H9 (cell line): Measurements from ENCODE around the gene STAB2. TPM values are rescaled to one million over a fixed set of nuclear protein-coding genes. Genes with fewer than 3 reads are reported as not detected.

Experiments used
- DNase-seq: peaks from one replicate; pipeline ENCODE4 v3.0.0-alpha.2; 2017
- H2AFZ ChIP-seq: one replicate; pipeline ENCODE4 v1.6.1; 2013; ENCODE audit warnings: mild to moderate bottlenecking, low read length, control low read depth, moderate library complexity
- H2AK5ac ChIP-seq: 2 replicates; pipeline ENCODE4 v1.6.1; 2013; ENCODE audit warnings: low read length, control low read depth, mixed read lengths; ENCODE audit not compliant: insufficient read length
- H2BK120ac ChIP-seq: one replicate; pipeline ENCODE4 v1.6.1; 2013; ENCODE audit warnings: low read depth, mild to moderate bottlenecking, low read length, control low read depth, inconsistent platforms; ENCODE audit not compliant: poor library complexity, severe bottlenecking
- H2BK12ac ChIP-seq: 2 replicates; pipeline ENCODE4 v1.6.1; 2013; ENCODE audit warnings: low read length, control low read depth, mixed read lengths, low read depth; ENCODE audit not compliant: insufficient read length
- H2BK15ac ChIP-seq: 2 replicates; pipeline ENCODE4 v1.6.1; 2013; ENCODE audit warnings: low read depth, low read length, control low read depth
- H2BK20ac ChIP-seq: one replicate; pipeline ENCODE4 v1.6.1; 2013; ENCODE audit warnings: low read depth, mild to moderate bottlenecking, low read length, control low read depth, inconsistent platforms; ENCODE audit not compliant: poor library complexity, severe bottlenecking
- H2BK5ac ChIP-seq: 2 replicates; pipeline ENCODE4 v1.6.1; 2013; ENCODE audit warnings: low read length, control low read depth, mixed read lengths; ENCODE audit not compliant: insufficient read length
- H3K14ac ChIP-seq: 2 replicates; pipeline ENCODE4 v1.6.1; 2013; ENCODE audit warnings: low read length, control low read depth; ENCODE audit not compliant: insufficient read depth
- H3K18ac ChIP-seq: 2 replicates; pipeline ENCODE4 v1.6.1; 2013; ENCODE audit warnings: low read depth, mild to moderate bottlenecking, mixed read lengths, low read length, control low read depth; ENCODE audit not compliant: insufficient read length
- H3K23ac ChIP-seq: 2 replicates; pipeline ENCODE4 v1.6.1; 2013; ENCODE audit warnings: low read length, control low read depth, mixed read lengths, low read depth; ENCODE audit not compliant: insufficient read length
- H3K23me2 ChIP-seq: 2 replicates; pipeline ENCODE4 v1.6.1; 2013; ENCODE audit warnings: low read depth, mild to moderate bottlenecking, mixed read lengths, low read length, control low read depth; ENCODE audit not compliant: insufficient read length, poor library complexity, severe bottlenecking
- H3K27ac ChIP-seq: 2 replicates; pipeline ENCODE4 v1.5.1; 2013; ENCODE audit warnings: low read length, control low read depth, mixed read lengths, low read depth; ENCODE audit not compliant: insufficient read length
- H3K27me3 ChIP-seq: 2 replicates; pipeline ENCODE4 v1.6.1; 2013; ENCODE audit warnings: low read length, control low read depth, inconsistent platforms; ENCODE audit not compliant: insufficient read depth
- H3K4ac ChIP-seq: 2 replicates; pipeline ENCODE4 v1.6.1; 2013; ENCODE audit warnings: low read depth, mild to moderate bottlenecking, control low read depth, inconsistent platforms, low read length, moderate library complexity
- H3K4me1 ChIP-seq: 2 replicates; pipeline ENCODE4 v1.6.1; 2013; ENCODE audit warnings: low read length, control low read depth, inconsistent platforms; ENCODE audit not compliant: insufficient read depth
- H3K4me2 ChIP-seq: 2 replicates; pipeline ENCODE4 v1.6.1; 2013; ENCODE audit warnings: low read length, control low read depth, mixed read lengths; ENCODE audit not compliant: insufficient read length, insufficient read depth
- H3K56ac ChIP-seq: 2 replicates; pipeline ENCODE4 v1.6.1; 2013; ENCODE audit warnings: low read depth, mild to moderate bottlenecking, mixed read lengths, low read length, control low read depth; ENCODE audit not compliant: insufficient read length
- H3K79me1 ChIP-seq: 2 replicates; pipeline ENCODE4 v1.6.1; 2013; ENCODE audit warnings: low read depth, mild to moderate bottlenecking, moderate library complexity, low read length, control low read depth, inconsistent platforms; ENCODE audit not compliant: insufficient read depth, poor library complexity, severe bottlenecking
- H3K79me2 ChIP-seq: 2 replicates; pipeline ENCODE4 v1.6.1; 2013; ENCODE audit warnings: low read length, control low read depth, inconsistent platforms; ENCODE audit not compliant: insufficient read depth
- H3K9ac ChIP-seq: 2 replicates; pipeline ENCODE4 v1.6.1; 2013; ENCODE audit warnings: low read length, control low read depth, mixed read lengths; ENCODE audit not compliant: insufficient read length; ENCODE audit errors: extremely low read depth
- H3K9me3 ChIP-seq: one replicate; pipeline ENCODE4 v1.6.1; 2013; ENCODE audit warnings: low read depth, low read length, inconsistent platforms; ENCODE audit not compliant: control insufficient read depth
- H3T11ph ChIP-seq: one replicate; pipeline ENCODE4 v1.6.1; 2013; ENCODE audit warnings: mild to moderate bottlenecking, low read length, control low read depth, inconsistent platforms
- H4K20me1 ChIP-seq: one replicate; pipeline ENCODE4 v1.6.1; 2013; ENCODE audit not compliant: control insufficient read depth, insufficient read length, insufficient read depth
- H4K5ac ChIP-seq: 2 replicates; pipeline ENCODE4 v1.6.1; 2013; ENCODE audit warnings: low read depth, mild to moderate bottlenecking, mixed read lengths, low read length, control low read depth; ENCODE audit not compliant: insufficient read length
- H4K8ac ChIP-seq: replicated peaks from 2 replicates; pipeline ENCODE4 v1.6.1; 2013; ENCODE audit warnings: low read length, control low read depth, mixed read lengths, low read depth; ENCODE audit not compliant: insufficient read length
- H4K91ac ChIP-seq: 2 replicates; pipeline ENCODE4 v1.6.1; 2013; ENCODE audit warnings: low read depth, mild to moderate bottlenecking, moderate library complexity, mixed read lengths, low read length, control low read depth; ENCODE audit not compliant: insufficient read length
- H3K27ac Mint-ChIP-seq, 3 experiments: 2 replicates in 2 of 3; 3 replicates in 1 of 3; pipeline ENCODE4 v1.8.0; 2020 to 2021; ENCODE audit warnings: mixed read lengths in 3 of 3, mild to moderate bottlenecking in 1 of 3, moderate library complexity in 1 of 3
- H3K27me3 Mint-ChIP-seq: 2 replicates; pipeline ENCODE4 v1.8.0; 2021; ENCODE audit warnings: low read depth, mild to moderate bottlenecking, moderate library complexity, mixed read lengths
- H3K36me3 Mint-ChIP-seq, 3 experiments: 2 replicates in 2 of 3; 3 replicates in 1 of 3; pipeline ENCODE4 v1.8.0; 2020 to 2021; ENCODE audit warnings: low read depth in 3 of 3, mixed read lengths in 3 of 3; ENCODE audit not compliant: insufficient read depth in 1 of 3
- H3K4me1 Mint-ChIP-seq, 2 experiments: 2 replicates each; pipeline ENCODE4 v1.8.0; 2020; ENCODE audit warnings: mixed read lengths in 2 of 2
- H3K4me3 Mint-ChIP-seq, 2 experiments: 2 replicates in 1 of 2; 3 replicates in 1 of 2; pipeline ENCODE4 v1.8.0; 2020 to 2021; ENCODE audit warnings: mild to moderate bottlenecking in 2 of 2, mixed read lengths in 2 of 2, moderate library complexity in 1 of 2
- H3K9me3 Mint-ChIP-seq, 2 experiments: 2 replicates in 1 of 2; 3 replicates in 1 of 2; pipeline ENCODE4 v1.8.0; 2020; ENCODE audit warnings: mild to moderate bottlenecking in 2 of 2, mixed read lengths in 2 of 2, moderate library complexity in 1 of 2
- CTCF ChIP-seq: fragments of 200-600 bp; sonication (generic); conservative IDR thresholded peaks from 3 replicates; pipeline ENCODE4 v1.8.0; 2021; ENCODE audit warnings: antibody characterized with exemption, mild to moderate bottlenecking
- WGBS: extraction: QIAGEN DNeasy Blood & Tissue Kit; methylation state at CpG from one replicate; pipeline ENCODE4 v1.1.7; 2013; ENCODE audit warnings: missing lambda C conversion rate, low lambda C conversion rate, mixed read lengths; ENCODE audit not compliant: insufficient read length; ENCODE audit errors: extremely low coverage; 5-methylcytosine and 5-hydroxymethylcytosine counted together
- total RNA-seq: library from RNA; stranded (reverse); gene quantifications from 2 replicates; pipeline ENCODE4 v1.2.1, GENCODE V29; 2021

Gene STAB2
- total RNA-seq, 1 experiment from 2014 or later, result 0.02 TPM

DNA sequence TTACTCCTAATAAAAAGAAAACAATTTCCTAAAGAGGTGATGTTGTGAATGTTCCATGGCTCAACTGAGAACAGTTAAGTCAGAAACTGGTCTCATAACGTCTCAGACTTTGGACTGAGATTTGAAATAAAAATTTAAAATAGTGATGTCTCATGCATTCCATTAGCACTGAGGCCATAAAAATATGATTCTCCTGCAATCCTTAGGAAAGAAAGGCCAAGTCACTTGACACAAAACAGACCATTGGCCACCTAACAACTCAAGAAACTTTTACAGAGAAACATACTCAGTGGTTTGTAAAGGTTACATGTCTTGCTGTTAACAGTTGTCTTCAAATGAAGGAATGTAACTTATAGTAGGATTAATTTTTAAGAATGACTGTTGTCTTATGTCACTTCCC lies 58.1 kb downstream of the STAB2 start:
- H4K20me1 ChIP-seq, result no peaks in the 10 kb centered on the region
- Mint-ChIP-seq H3K36me3 (peaks cover 0 to 3% (median 0%) of the 10 kb centered on the region in 3 experiments; a peak in 2 of 7 replicates), H3K4me1 (no peaks in the 10 kb centered on the region), H3K27ac (no peak overlapping the region), H3K4me3 (no peak overlapping the region), H3K27me3 (peaks cover 5% of the 10 kb centered on the region), H3K9me3 (peaks cover 4 to 5% of the 10 kb centered on the region in 2 experiments)
- H4K91ac ChIP-seq, result no peak overlapping the region
- H3K23me2 ChIP-seq, result no peaks in the 10 kb centered on the region
- no peak overlapping the region for H2BK20ac ChIP-seq
- H3K14ac ChIP-seq, result no peak overlapping the region
- no peaks in the 10 kb centered on the region for H3K27me3 ChIP-seq
- no peak overlapping the region for H2AFZ ChIP-seq
- no peak overlapping the region for H3K18ac ChIP-seq
- H3K4me2 ChIP-seq, result no peak overlapping the region
- H3K9ac ChIP-seq, result no peak overlapping the region
- no peak overlapping the region for H2AK5ac ChIP-seq
- H2BK120ac ChIP-seq, result no peak overlapping the region
- no peak for TF ChIP-seq CTCF
- no peak overlapping the region for H4K5ac ChIP-seq
- H3K4ac ChIP-seq, result no peak overlapping the region
- DNase-seq, result no peak
- no peak overlapping the region for H4K8ac ChIP-seq
- H3K23ac ChIP-seq, result no peak overlapping the region
- no peak overlapping the region for H2BK15ac ChIP-seq
- no peaks in the 10 kb centered on the region for H3K79me1 ChIP-seq
- no peak overlapping the region for H2BK5ac ChIP-seq
- no peaks in the 10 kb centered on the region for H3K79me2 ChIP-seq
- no CpG with 5 or more reads among the region's 1 CpG for WGBS
- no peak overlapping the region for H3K27ac ChIP-seq
- H3K4me1 ChIP-seq, result no peaks in the 10 kb centered on the region
- H3T11ph ChIP-seq, result no peak overlapping the region
- no peak overlapping the region for H2BK12ac ChIP-seq
- no peak overlapping the region for H3K56ac ChIP-seq
- no peaks in the 10 kb centered on the region for H3K9me3 ChIP-seq
